Fibroblast of peridontal ligament (primary cell): ENCODE measurements around the gene LDAH.
A peak's percentile ranks its signal among the peaks of the same experiment; 100 is the strongest.

Experiments used
- DNase-seq: peaks from one replicate; pipeline ENCODE4 v3.0.0-alpha.2; 2010; ENCODE audit errors: extremely low read depth

LDAH gene

GRCh38 chr2:20667531-20668401, 155.1 kb downstream of the LDAH start:
- DNase-seq, result no peak

GRCh38 chr2:20667151-20667530, 155.8 kb downstream of the LDAH start:
- DNase-seq, result no peak

GRCh38 chr2:20666304-20667150, 156.4 kb downstream of the LDAH start, which contains the start of gene GDF7:
TSS of gene GDF7 (plus strand) at chr2:20667144. CDS start at chr2:20667240, 96 bp downstream.
- peak; percentile 17 for DNase-seq

GRCh38 chr2:20666005-20666303, 156.9 kb downstream of the LDAH start:
- no peak for DNase-seq

GRCh38 chr2:20665243-20666004, 157.5 kb downstream of the LDAH start:
- DNase-seq, result no peak

GRCh38 chr2:20664431-20665242, 158.3 kb downstream of the LDAH start:
- no peak for DNase-seq

- DNase-seq, result no peak
Measured at GRCh38 chr2:20664071-20664390, 158.9 kb downstream of the LDAH start.

- DNase-seq, result no peak
Measured at GRCh38 chr2:20663196-20664070, 159.5 kb downstream of the LDAH start.

GRCh38 chr2:20662308-20662937, 160.5 kb downstream of the LDAH start:
- no peak for DNase-seq

- peak; percentile 83 for DNase-seq
Measured at GRCh38 chr2:20661421-20662307, 161.2 kb downstream of the LDAH start.

- DNase-seq, result peak; percentile 61
Measured at GRCh38 chr2:20660506-20661420, 162.1 kb downstream of the LDAH start.

- no peak for DNase-seq
Measured at GRCh38 chr2:20657522-20658235, 165.2 kb downstream of the LDAH start.

GRCh38 chr2:20656561-20656960, 166.3 kb downstream of the LDAH start:
- no peak for DNase-seq

GRCh38 chr2:20654535-20654813, 168.4 kb downstream of the LDAH start:
- no peak for DNase-seq

GRCh38 chr2:20653695-20654534, 169.0 kb downstream of the LDAH start:
- no peak for DNase-seq
